ENCODE data around the gene SMYD3. TPM values are rescaled to one million over a fixed set of nuclear protein-coding genes. Genes with fewer than 3 reads are reported as not detected.

The SMYD3 gene
- total RNA-seq, 1 donor: 171 TPM

DNA sequence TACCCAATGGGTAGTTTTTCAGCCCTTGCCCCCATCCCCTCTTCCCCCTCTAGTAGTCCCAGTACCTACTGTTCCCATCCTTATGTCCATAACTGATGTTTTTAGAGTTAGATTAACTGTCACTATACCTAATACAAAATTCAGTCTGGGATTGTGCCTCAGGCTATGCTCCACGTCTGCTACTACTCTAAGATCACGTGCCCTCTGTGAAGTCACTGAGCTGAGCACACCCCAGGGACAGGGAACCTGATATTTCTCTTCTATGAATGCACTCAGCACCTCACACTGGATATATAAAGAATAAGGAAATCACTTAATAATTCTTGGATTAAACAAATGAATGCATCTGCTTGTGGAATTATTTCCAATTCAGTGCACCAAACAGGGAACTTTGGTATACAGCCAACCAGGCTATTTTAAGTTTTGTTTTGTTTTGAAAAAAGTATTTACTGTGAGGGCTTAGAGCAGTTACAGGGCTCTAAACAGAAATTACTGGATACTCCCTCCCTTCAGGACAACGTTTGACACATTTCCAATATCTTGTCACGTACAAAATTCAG, 307.9 kb downstream of the SMYD3 start:
- Histone ChIP-seq H3K4me3 (ENCODE audit: insufficient read depth, low read length) (no peak overlapping the region), H3K4me2 (ENCODE audit: insufficient read depth, low read length) (no peak overlapping the region), H3K36me3 (ENCODE audit: insufficient read depth, low read length) (no peaks in the 10 kb centered on the region), H3K4me1 (ENCODE audit: insufficient read depth, low read length) (peaks cover 7% of the 10 kb centered on the region), H3K9me3 (ENCODE audit: low read depth, low read length) (no peaks in the 10 kb centered on the region), H3K79me2 (ENCODE audit: insufficient read depth, low read length) (no peaks in the 10 kb centered on the region), H4K20me1 (ENCODE audit: insufficient read depth, low read length) (no peaks in the 10 kb centered on the region), H2AFZ (ENCODE audit: low read length) (no peak overlapping the region), H3K27me3 (ENCODE audit: insufficient read depth, low read length) (no peaks in the 10 kb centered on the region), H3K27ac (ENCODE audit: low read depth, low read length) (no peak overlapping the region)
- DNase-seq (ENCODE audit: insufficient read length, low spot score, missing footprints): no peak
- TF ChIP-seq CTCF (IDR thresholded peaks at IDR 0.05; ENCODE audit: extremely low read depth, low read depth, low read length): no peak

DNA sequence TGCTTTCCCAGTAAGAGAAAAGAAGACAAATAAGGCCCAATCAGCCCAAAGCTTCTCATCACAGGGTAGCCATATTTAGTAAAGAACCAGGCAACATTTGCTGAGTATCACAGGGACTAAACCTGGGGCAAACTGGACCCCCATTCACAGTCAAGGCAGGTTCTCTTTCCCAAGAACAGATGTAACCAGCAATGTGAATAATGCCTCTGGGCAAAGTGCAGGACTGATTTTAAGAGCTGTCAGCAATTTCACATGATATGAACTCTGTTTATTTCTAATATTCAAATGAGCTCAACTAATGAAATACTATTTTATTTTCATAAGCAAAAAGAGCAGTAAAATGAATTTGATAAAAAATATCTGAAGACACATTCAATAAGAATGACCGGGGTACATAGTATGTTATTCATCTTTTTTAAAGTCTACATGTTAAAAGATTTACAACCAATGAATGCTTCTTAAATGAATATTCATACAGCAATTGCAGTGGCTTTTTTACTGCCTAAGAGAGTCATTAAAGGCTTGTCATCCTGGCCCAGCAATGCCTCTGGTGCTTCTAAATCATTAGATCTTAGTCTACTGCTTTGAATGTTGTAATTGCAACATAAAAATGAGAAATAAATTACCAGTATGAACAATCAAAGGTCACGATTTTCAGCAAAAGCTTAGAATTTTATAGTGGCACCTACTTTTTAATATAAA, 308.8 kb downstream of the SMYD3 start:
- no peak for DNase-seq (ENCODE audit: insufficient read length, low spot score, missing footprints)
- Histone ChIP-seq H2AFZ (ENCODE audit: low read length) (no peak overlapping the region), H3K36me3 (ENCODE audit: insufficient read depth, low read length) (no peaks in the 10 kb centered on the region), H4K20me1 (ENCODE audit: insufficient read depth, low read length) (no peaks in the 10 kb centered on the region), H3K9me3 (ENCODE audit: low read depth, low read length) (no peaks in the 10 kb centered on the region), H3K79me2 (ENCODE audit: insufficient read depth, low read length) (no peaks in the 10 kb centered on the region), H3K4me1 (ENCODE audit: insufficient read depth, low read length) (peaks cover 7% of the 10 kb centered on the region), H3K27ac (ENCODE audit: low read depth, low read length) (no peak overlapping the region), H3K27me3 (ENCODE audit: insufficient read depth, low read length) (no peaks in the 10 kb centered on the region), H3K4me3 (ENCODE audit: insufficient read depth, low read length) (no peak overlapping the region), H3K4me2 (ENCODE audit: insufficient read depth, low read length) (no peak overlapping the region)
- no peak for TF ChIP-seq CTCF (IDR thresholded peaks at IDR 0.05; ENCODE audit: extremely low read depth, low read depth, low read length)

- no peak overlapping the region for H3K4me2 ChIP-seq (ENCODE audit: insufficient read depth, low read length)
- TF ChIP-seq CTCF (IDR thresholded peaks at IDR 0.05; ENCODE audit: extremely low read depth, low read depth, low read length): no peak
- H3K9me3 ChIP-seq (ENCODE audit: low read depth, low read length): no peaks in the 10 kb centered on the region
- no peak for DNase-seq (ENCODE audit: insufficient read length, low spot score, missing footprints)
- H3K4me3 ChIP-seq (ENCODE audit: insufficient read depth, low read length): no peak overlapping the region
- H3K4me1 ChIP-seq (ENCODE audit: insufficient read depth, low read length): peaks cover 7% of the 10 kb centered on the region
- H3K27ac ChIP-seq (ENCODE audit: low read depth, low read length): no peak overlapping the region
- no peak overlapping the region for H2AFZ ChIP-seq (ENCODE audit: low read length)
- no peaks in the 10 kb centered on the region for H4K20me1 ChIP-seq (ENCODE audit: insufficient read depth, low read length)
- no peaks in the 10 kb centered on the region for H3K36me3 ChIP-seq (ENCODE audit: insufficient read depth, low read length)
- no peaks in the 10 kb centered on the region for H3K79me2 ChIP-seq (ENCODE audit: insufficient read depth, low read length)
- no peaks in the 10 kb centered on the region for H3K27me3 ChIP-seq (ENCODE audit: insufficient read depth, low read length)
Observed at GRCh38 chr1:246197076-246197475, 310.0 kb downstream of the SMYD3 start.

- H4K20me1 ChIP-seq (ENCODE audit: insufficient read depth, low read length): no peaks in the 10 kb centered on the region
- no peak for DNase-seq (ENCODE audit: insufficient read length, low spot score, missing footprints)
- no peak overlapping the region for H3K27ac ChIP-seq (ENCODE audit: low read depth, low read length)
- H2AFZ ChIP-seq (ENCODE audit: low read length): no peak overlapping the region
- no peak overlapping the region for H3K4me2 ChIP-seq (ENCODE audit: insufficient read depth, low read length)
- TF ChIP-seq CTCF (IDR thresholded peaks at IDR 0.05; ENCODE audit: extremely low read depth, low read depth, low read length): no peak
- H3K27me3 ChIP-seq (ENCODE audit: insufficient read depth, low read length): no peaks in the 10 kb centered on the region
- H3K4me1 ChIP-seq (ENCODE audit: insufficient read depth, low read length): peaks cover 7% of the 10 kb centered on the region
- no peak overlapping the region for H3K4me3 ChIP-seq (ENCODE audit: insufficient read depth, low read length)
- H3K79me2 ChIP-seq (ENCODE audit: insufficient read depth, low read length): no peaks in the 10 kb centered on the region
- no peaks in the 10 kb centered on the region for H3K9me3 ChIP-seq (ENCODE audit: low read depth, low read length)
- H3K36me3 ChIP-seq (ENCODE audit: insufficient read depth, low read length): peaks cover 4% of the 10 kb centered on the region
Observed at GRCh38 chr1:246195296-246195695, 311.8 kb downstream of the SMYD3 start.
